BE2C (cell line): ENCODE measurements around the gene BCLAF1.

ENCODE experiments used
- DNase-seq: peaks from one replicate; pipeline ENCODE4 v3.0.0-alpha.2; 2020
- H3K27me3 ChIP-seq: fragments of 250-450 bp; sonication (Bioruptor Pico); 2 replicates; pipeline ENCODE4 v1.5.1; 2020; ENCODE audit warnings: mild to moderate bottlenecking
- H3K36me3 ChIP-seq: fragments of 250-450 bp; sonication (Bioruptor Pico); 2 replicates; pipeline ENCODE4 v1.5.1; 2020; ENCODE audit warnings: mild to moderate bottlenecking
- H3K4me1 ChIP-seq: fragments of 250-450 bp; sonication (Bioruptor Pico); 2 replicates; pipeline ENCODE4 v1.5.1; 2020
- H3K4me3 ChIP-seq: 2 replicates; pipeline ENCODE4 v1.5.1; 2011; ENCODE audit warnings: low read depth, low read length
- H3K9me3 ChIP-seq: fragments of 250-450 bp; sonication (Bioruptor Pico); 2 replicates; pipeline ENCODE4 v1.5.1; 2020
- TF ChIP-seq, protein P1 (sequence below): IDR thresholded peaks from 2 replicates; pipeline ENCODE4 v1.5.1; 2012; ENCODE audit warnings: mild to moderate bottlenecking, low read depth, low read length

BCLAF1 gene

GRCh38 chr6:136213012-136213539, 76.6 kb downstream of the BCLAF1 start:
- no peaks in the 10 kb centered on the region for H3K27me3 ChIP-seq
- H3K4me1 ChIP-seq, result no peaks in the 10 kb centered on the region
- no peak overlapping the region for H3K4me3 ChIP-seq
- TF ChIP-seq, protein P1, sequence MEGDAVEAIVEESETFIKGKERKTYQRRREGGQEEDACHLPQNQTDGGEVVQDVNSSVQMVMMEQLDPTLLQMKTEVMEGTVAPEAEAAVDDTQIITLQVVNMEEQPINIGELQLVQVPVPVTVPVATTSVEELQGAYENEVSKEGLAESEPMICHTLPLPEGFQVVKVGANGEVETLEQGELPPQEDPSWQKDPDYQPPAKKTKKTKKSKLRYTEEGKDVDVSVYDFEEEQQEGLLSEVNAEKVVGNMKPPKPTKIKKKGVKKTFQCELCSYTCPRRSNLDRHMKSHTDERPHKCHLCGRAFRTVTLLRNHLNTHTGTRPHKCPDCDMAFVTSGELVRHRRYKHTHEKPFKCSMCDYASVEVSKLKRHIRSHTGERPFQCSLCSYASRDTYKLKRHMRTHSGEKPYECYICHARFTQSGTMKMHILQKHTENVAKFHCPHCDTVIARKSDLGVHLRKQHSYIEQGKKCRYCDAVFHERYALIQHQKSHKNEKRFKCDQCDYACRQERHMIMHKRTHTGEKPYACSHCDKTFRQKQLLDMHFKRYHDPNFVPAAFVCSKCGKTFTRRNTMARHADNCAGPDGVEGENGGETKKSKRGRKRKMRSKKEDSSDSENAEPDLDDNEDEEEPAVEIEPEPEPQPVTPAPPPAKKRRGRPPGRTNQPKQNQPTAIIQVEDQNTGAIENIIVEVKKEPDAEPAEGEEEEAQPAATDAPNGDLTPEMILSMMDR, result no peak
- DNase-seq, result no peak
- H3K9me3 ChIP-seq, result no peaks in the 10 kb centered on the region
- no peaks in the 10 kb centered on the region for H3K36me3 ChIP-seq

GRCh38 chr6:136212608-136213007, 77.0 kb downstream of the BCLAF1 start:
- no peak for DNase-seq
- no peaks in the 10 kb centered on the region for H3K4me1 ChIP-seq
- TF ChIP-seq, protein P1, result no peak

DNA sequence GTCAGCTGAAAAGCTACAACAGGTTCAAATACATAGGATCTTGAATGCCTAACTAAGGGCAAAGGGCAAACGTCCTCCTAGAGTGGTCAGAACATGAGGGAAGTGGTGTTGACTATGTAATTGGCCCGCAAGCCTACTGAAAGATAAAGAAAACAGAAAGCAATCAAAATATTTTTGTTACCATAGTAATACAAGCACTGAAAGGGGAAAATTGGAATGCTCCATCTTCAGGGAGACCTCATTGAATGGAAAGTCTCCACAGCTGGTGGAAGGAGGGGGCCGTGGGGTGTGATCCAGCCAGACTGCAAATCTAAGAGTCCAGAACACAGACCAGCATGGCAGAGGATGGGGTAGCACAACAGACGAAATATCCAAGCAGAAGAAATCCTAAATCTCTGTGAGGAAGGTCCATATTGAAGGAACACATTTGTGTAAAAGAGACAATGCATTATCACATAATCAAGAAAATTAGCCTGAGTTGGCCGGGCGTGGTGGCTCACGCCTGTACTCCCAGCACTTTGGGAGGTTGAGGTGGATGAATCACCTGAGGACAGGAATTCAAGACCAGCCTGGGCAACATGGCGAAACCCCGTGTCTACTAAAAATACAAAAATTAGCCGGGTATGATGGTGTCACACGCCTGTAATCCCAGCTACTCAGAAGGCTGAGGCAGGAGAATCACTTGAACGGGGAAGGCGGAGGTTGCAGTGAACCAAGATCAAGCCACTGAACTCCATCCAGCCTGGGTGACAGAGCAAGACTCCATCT, 79.1 kb downstream of the BCLAF1 start:
- DNase-seq, result no peak
- H3K4me3 ChIP-seq, result no peak overlapping the region
- no peaks in the 10 kb centered on the region for H3K9me3 ChIP-seq
- H3K4me1 ChIP-seq, result no peaks in the 10 kb centered on the region
- no peaks in the 10 kb centered on the region for H3K27me3 ChIP-seq
- no peaks in the 10 kb centered on the region for H3K36me3 ChIP-seq
- TF ChIP-seq, protein P1, result no peak

More at GRCh38 chr6:136212608-136213007, 77.0 kb downstream of the BCLAF1 start:
- H3K36me3 ChIP-seq, result no peaks in the 10 kb centered on the region
- no peaks in the 10 kb centered on the region for H3K9me3 ChIP-seq
- H3K27me3 ChIP-seq, result no peaks in the 10 kb centered on the region
- no peak overlapping the region for H3K4me3 ChIP-seq

GRCh38 chr6:136209496-136209895, 80.2 kb downstream of the BCLAF1 start:
- H3K9me3 ChIP-seq, result no peaks in the 10 kb centered on the region
- no peak overlapping the region for H3K4me3 ChIP-seq
- TF ChIP-seq, protein P1, result no peak; the same call in 1 of the 2 replicates
- H3K36me3 ChIP-seq, result no peaks in the 10 kb centered on the region
- no peaks in the 10 kb centered on the region for H3K4me1 ChIP-seq
- no peaks in the 10 kb centered on the region for H3K27me3 ChIP-seq
- DNase-seq, result no peak

DNA sequence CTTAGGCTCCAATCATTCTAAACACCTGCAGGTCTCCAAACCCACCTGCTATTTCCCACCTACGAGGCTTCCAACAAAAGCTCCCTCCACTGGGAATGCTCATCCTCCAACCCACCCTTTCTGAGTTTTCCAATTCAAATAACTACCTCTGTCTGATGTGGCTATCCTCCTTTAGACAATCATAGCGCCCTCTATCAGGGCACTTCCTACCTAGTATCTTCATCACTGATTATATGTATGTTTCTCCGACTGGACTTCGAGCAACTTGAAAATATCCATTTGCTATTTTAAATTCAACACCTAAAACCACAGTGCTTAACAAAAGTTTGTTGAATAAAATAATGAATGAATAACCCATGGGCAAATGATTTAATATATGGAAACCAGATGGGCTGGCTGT, 80.9 kb downstream of the BCLAF1 start:
- H3K27me3 ChIP-seq, result no peaks in the 10 kb centered on the region
- no peaks in the 10 kb centered on the region for H3K9me3 ChIP-seq
- TF ChIP-seq, protein P1, result peak; percentile 24; the same call in 1 of the 2 replicates
- no peak for DNase-seq
- no peaks in the 10 kb centered on the region for H3K36me3 ChIP-seq
- H3K4me1 ChIP-seq, result no peaks in the 10 kb centered on the region
- H3K4me3 ChIP-seq, result no peak overlapping the region
